T follicular helper cell (primary cell): ENCODE data around the gene SMIM45.

Experiments
- DNase-seq: peaks from one replicate; pipeline ENCODE4 v3.0.0-alpha.2; 2020; ENCODE audit warnings: low read depth

Gene SMIM45

DNA sequence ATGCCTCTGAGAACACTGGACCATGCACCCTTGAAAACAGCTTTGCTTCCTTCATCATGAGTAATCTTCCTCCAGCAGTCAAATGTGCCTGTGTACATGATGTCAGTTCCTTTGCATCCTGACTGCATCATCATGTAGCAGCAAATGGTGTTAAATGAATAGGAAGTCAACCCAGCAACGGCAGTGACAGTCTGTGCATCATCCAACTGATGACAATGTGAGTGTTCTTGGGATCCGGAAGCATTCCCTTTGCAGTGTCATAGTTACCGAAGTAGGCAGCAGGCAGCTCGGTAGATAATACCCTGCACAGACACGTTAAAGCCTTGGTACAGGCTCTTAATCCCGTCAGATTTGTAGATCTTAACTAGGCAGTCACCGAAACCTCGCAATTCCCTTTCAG is 49.2 kb downstream of the SMIM45 start:
- DNase-seq, result no peak

DNA sequence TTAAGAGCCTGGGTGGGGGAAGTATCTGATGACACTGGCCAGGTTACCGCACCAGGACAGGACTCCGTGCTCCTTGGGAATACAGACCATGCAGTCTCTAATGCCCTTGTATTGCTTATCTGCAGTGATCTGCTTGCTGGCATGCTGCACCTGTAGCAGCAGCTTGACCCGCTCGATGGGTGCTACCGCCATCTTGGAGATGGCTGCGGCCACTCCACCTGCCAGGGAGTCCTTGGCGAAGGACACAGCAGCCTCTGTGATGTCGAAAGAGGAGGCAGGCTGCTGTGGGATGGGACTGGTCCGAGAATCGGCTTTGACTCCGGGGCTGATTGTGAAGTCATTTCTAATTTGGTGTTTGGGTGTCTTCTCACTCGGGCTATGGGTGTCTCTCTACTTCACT is 49.8 kb downstream of the SMIM45 start:
- DNase-seq, result no peak

DNA sequence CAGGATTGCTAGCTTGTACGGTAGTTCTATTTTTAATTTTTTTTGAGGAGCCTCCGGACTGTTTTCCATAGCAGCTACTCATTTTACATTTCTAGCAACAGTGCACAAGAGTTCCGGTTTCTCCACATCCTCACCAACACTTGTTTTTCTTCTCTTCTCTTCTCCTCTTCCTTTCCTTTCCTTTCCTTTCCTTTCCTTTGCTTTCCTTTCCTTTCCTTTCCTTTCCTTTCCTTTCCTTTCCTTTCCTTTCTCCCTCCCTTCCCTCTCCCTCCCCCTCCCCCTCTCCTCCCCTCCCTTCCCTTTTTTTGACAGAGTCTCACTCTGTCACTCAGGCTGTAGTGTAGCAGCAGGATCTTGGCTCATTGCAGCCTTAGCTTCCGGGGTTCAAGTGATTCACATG is 56.0 kb downstream of the SMIM45 start:
- DNase-seq, result no peak
